Endothelial cell of umbilical vein (primary cell): ENCODE results near the gene KRTAP1-3.

ENCODE experiments used
- EZH2 ChIP-seq: IDR thresholded peaks from 2 replicates; pipeline ENCODE4 v1.6.1; 2012; ENCODE audit warnings: borderline replicate concordance, low read depth, mild to moderate bottlenecking, moderate library complexity, low read length, inconsistent platforms; ENCODE audit not compliant: severe bottlenecking
- FOS ChIP-seq: IDR thresholded peaks from 2 replicates; pipeline ENCODE4 v1.6.1; 2011; ENCODE audit warnings: mild to moderate bottlenecking, low read length, moderate library complexity, borderline replicate concordance; ENCODE audit not compliant: insufficient read depth
- JUN ChIP-seq: IDR thresholded peaks from 2 replicates; pipeline ENCODE4 v1.6.1; 2011; ENCODE audit warnings: borderline replicate concordance, low read depth; ENCODE audit not compliant: insufficient read length, insufficient read depth
- MYC ChIP-seq: IDR thresholded peaks from one replicate; pipeline ENCODE4 v1.6.1; 2011; ENCODE audit warnings: mild to moderate bottlenecking, low read depth, low read length
- POLR2A ChIP-seq: IDR thresholded peaks from 2 replicates; pipeline ENCODE4 v1.6.1; 2012; ENCODE audit warnings: low read depth, mild to moderate bottlenecking, control low read depth, low read length
- POLR2AphosphoS5 ChIP-seq: IDR thresholded peaks from 2 replicates; pipeline ENCODE4 v1.6.1; 2012; ENCODE audit warnings: low read depth, mild to moderate bottlenecking, control low read depth, low read length, moderate library complexity; ENCODE audit not compliant: insufficient read depth
- TF ChIP-seq, protein P1 (sequence below), 2 donors: IDR thresholded peaks; 1 replicate in 1 of 2; 2 replicates in 1 of 2; pipeline ENCODE4 v1.5.1; 2011; ENCODE audit warnings: low read length in 2 of 2, mild to moderate bottlenecking in 2 of 2, moderate library complexity in 2 of 2, control low read depth in 1 of 2, inconsistent platforms in 1 of 2, low read depth in 1 of 2; ENCODE audit not compliant: insufficient read depth in 1 of 2; ENCODE audit errors: extremely low read depth in 1 of 2

DNA sequence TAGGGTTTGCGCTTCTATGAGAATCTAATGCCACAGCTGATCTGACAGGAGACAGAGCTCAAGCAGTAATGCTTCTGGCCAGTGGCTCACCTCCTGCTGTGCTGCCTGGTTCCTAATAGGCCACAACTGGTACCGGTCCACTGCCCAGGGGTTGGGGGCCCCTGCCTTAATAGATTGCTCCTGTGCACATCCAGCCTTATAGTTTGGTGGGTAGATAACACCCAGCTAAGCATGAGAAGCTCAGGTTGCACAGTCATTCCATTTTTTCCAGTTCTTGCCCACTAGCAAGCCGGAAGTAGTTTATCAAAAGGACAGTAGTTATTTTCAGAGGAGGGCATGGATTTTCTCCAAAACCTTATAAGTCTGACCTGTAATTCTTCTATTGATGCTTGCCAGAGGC is 15.3 kb downstream of the KRTAP1-3 start:
- TF ChIP-seq POLR2A (no peak), EZH2 (no peak), JUN (no peak), POLR2AphosphoS5 (no peak), FOS (no peak), MYC (no peak)
- TF ChIP-seq, protein P1, sequence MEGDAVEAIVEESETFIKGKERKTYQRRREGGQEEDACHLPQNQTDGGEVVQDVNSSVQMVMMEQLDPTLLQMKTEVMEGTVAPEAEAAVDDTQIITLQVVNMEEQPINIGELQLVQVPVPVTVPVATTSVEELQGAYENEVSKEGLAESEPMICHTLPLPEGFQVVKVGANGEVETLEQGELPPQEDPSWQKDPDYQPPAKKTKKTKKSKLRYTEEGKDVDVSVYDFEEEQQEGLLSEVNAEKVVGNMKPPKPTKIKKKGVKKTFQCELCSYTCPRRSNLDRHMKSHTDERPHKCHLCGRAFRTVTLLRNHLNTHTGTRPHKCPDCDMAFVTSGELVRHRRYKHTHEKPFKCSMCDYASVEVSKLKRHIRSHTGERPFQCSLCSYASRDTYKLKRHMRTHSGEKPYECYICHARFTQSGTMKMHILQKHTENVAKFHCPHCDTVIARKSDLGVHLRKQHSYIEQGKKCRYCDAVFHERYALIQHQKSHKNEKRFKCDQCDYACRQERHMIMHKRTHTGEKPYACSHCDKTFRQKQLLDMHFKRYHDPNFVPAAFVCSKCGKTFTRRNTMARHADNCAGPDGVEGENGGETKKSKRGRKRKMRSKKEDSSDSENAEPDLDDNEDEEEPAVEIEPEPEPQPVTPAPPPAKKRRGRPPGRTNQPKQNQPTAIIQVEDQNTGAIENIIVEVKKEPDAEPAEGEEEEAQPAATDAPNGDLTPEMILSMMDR (IDR thresholded peaks at IDR 0.05; ENCODE audit: extremely low read depth in 1 of 2, insufficient read depth in 1 of 2, low read depth in 1 of 2, low read length in 2 of 2), result no peak
